Psoas muscle (tissue), 8 donors: ENCODE measurements around the gene PIP5K1B. TPM values are rescaled to one million over a fixed set of nuclear protein-coding genes. Genes with fewer than 3 reads are reported as not detected.

Experiments
- ATAC-seq, 4 donors: fragments of 200-7000 bp; cut with Tn5 transposase; one replicate each; pipeline ENCODE4 v1.9.1; 2020; ENCODE audit warnings: moderate library complexity in 3 of 4, mild to moderate bottlenecking in 2 of 4
- DNase-seq, 2 donors: peaks; one replicate each; pipeline ENCODE4 v3.0.0-alpha.2; 2020
- H3K27ac ChIP-seq: fragments of 200-600 bp; one replicate; pipeline ENCODE4 v1.8.0; 2022
- H3K27me3 ChIP-seq, 3 donors: fragments of 200-600 bp in 1 of 3; one replicate each; pipeline versions ENCODE4 v1.6.1 to v1.8.0; 2013 to 2022; ENCODE audit warnings: low read length in 2 of 3, mild to moderate bottlenecking in 2 of 3, moderate library complexity in 1 of 3; ENCODE audit not compliant: insufficient read depth in 3 of 3
- H3K36me3 ChIP-seq, 2 donors: fragments of 200-600 bp in 1 of 2; one replicate each; pipeline versions ENCODE4 v1.6.1 to v1.8.0; 2013 to 2022; ENCODE audit warnings: low read depth in 1 of 2, mild to moderate bottlenecking in 1 of 2, moderate library complexity in 1 of 2; ENCODE audit not compliant: insufficient read depth in 1 of 2
- H3K4me1 ChIP-seq: fragments of 200-600 bp; one replicate; pipeline ENCODE4 v1.8.0; 2022
- H3K4me3 ChIP-seq: fragments of 200-600 bp; one replicate; pipeline ENCODE4 v1.8.0; 2022; ENCODE audit warnings: mild to moderate bottlenecking
- H3K9me3 ChIP-seq: fragments of 200-600 bp; one replicate; pipeline ENCODE4 v1.8.0; 2022
- CTCF ChIP-seq: fragments of 200-600 bp; IDR thresholded peaks from one replicate; pipeline ENCODE4 v1.8.0; 2022; ENCODE audit warnings: antibody characterized with exemption
- WGBS, 3 donors: extraction: QIAGEN DNeasy Blood & Tissue Kit; methylation state at CpG; one replicate each; pipeline versions ENCODE4 v1.1.6 to v1.1.7; 2013; 5-methylcytosine and 5-hydroxymethylcytosine counted together
- intact Hi-C, 2 donors: fragments of 100-400 bp; cut with DNase I; formaldehyde crosslinking; loops; one replicate each; pipeline versions ENCODE4 v1.11.0 to v1.14.2; 2022
- polyA plus RNA-seq, 3 donors: library from polyadenylated mRNA; stranded (reverse); fragments of 200-250 nt; gene quantifications; one replicate each; pipeline ENCODE4 v1.2.3, GENCODE V29; 2013
- total RNA-seq, 4 donors: library from RNA; stranded (reverse); fragmentation: NEBNext Ultra II Directional in 2 of 4; extraction: Animal tissue kit (Norgen Biotek cat#: 25700) in 2 of 4; gene quantifications; one replicate each; pipeline versions ENCODE4 v1.2.1 to v1.2.4, GENCODE V29; 2021 to 2023
- donor health status: healthy with polysubstance abuse.
- donor health status: DM: no; HTN: no; CAD: no; lungs with moderate emphysema.
- donor health status: Bipolar disorder and iron deficiency.
- donor health status: healthy.
- donor health status: DM: yes; HTN: yes; CAD: no.
- donor health status: DM: no; HTN: no; CAD: no.
- donor health status: DM: no; HTN: no; CAD: no.
- donor health status: DM: yes; HTN: yes; CAD: no.

Gene PIP5K1B
- total and polyA plus RNA-seq, 7 donors = 0.48 to 2.5 (median 1.7) TPM

DNA sequence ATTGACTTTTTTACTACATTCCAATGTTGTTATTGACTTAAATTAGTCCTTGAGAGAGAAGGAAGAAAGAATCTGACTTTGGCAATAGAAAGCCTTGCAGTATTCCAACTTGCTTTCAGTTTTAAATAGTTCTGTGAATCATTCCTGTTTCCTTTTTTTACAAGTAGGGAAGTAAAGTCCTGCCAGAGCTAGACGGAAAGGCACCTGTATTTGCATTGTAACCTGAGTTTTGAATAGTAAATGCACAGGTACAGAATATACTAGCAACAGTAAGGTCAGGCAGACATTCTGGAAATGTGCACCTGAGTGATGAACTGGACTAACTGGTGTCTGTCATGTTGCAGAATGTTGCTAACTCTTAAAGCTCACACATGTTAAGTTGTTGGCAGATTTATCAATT, 208.0 kb downstream of the PIP5K1B start:
- Histone ChIP-seq H3K36me3 (no peaks in the 10 kb centered on the region), H3K4me3 (no peak overlapping the region), H3K4me1 (no peaks in the 10 kb centered on the region), H3K9me3 (no peaks in the 10 kb centered on the region), H3K27me3 (no peaks in the 10 kb centered on the region), H3K27ac (no peak overlapping the region)
- WGBS, 3 donors = 9 to 55% (median 26%) methylated on average over 1 of the region's 1 CpG
- intact Hi-C loops = no loop called here
- no peak for TF ChIP-seq CTCF
- ATAC-seq = no peak
- no peak for DNase-seq

- WGBS, 3 donors = 32 to 61% (median 44%) methylated on average over 2 of the region's 2 CpGs
- intact Hi-C loops = no loop called here
- no peak for TF ChIP-seq CTCF
Measured at GRCh38 chr9:68914751-68915150, 209.7 kb downstream of the PIP5K1B start.

GRCh38 chr9:68919661-68920060, 214.6 kb downstream of the PIP5K1B start:
- no peak for TF ChIP-seq CTCF
- intact Hi-C loops = no loop called here
- no peak for DNase-seq
- no peak overlapping the region for H3K4me3 ChIP-seq
- no peaks in the 10 kb centered on the region for H3K4me1 ChIP-seq
- no peak overlapping the region for H3K27ac ChIP-seq
- no peak for ATAC-seq
- no peaks in the 10 kb centered on the region for H3K36me3 ChIP-seq
- H3K9me3 ChIP-seq = no peaks in the 10 kb centered on the region
- no peaks in the 10 kb centered on the region for H3K27me3 ChIP-seq
- WGBS, 3 donors = 70 to 74% (median 72%) methylated on average over 2 of the region's 2 CpGs

More at GRCh38 chr9:68914751-68915150, 209.7 kb downstream of the PIP5K1B start:
- Histone ChIP-seq H3K4me3 (no peak overlapping the region), H3K36me3 (no peaks in the 10 kb centered on the region), H3K4me1 (no peaks in the 10 kb centered on the region), H3K27ac (no peak overlapping the region), H3K9me3 (no peaks in the 10 kb centered on the region), H3K27me3 (no peaks in the 10 kb centered on the region)
- no peak for DNase-seq
- ATAC-seq = no peak

DNA sequence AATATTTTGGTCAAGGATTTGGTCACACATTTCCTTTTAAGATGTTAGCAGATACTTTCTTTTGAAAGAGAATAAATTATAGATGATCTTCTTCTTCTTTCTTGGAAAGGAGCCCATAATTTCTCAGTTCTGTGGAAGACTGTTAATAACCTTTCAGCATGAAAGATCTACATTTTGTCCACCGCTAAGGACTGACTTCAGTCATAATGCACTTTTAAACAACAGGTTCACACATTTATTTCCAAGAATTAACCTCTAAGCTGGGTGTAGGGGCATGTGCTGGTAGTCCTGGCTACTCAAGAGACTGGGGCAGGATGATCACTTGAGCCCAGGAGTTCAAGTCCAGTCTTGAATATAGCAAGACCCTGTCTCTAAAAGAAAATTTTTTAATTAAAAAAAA, 215.9 kb downstream of the PIP5K1B start:
- intact Hi-C loops = no loop called here

More for the DNA sequence above, 215.9 kb downstream of the PIP5K1B start:
- Histone ChIP-seq H3K27ac (no peak overlapping the region), H3K4me1 (no peaks in the 10 kb centered on the region), H3K4me3 (no peak overlapping the region), H3K36me3 (no peaks in the 10 kb centered on the region), H3K27me3 (no peaks in the 10 kb centered on the region), H3K9me3 (no peaks in the 10 kb centered on the region)
- DNase-seq (no peak), ATAC-seq (no peak)
- 88 to 97% (median 90%) methylated on average over 1 of the region's 1 CpG for WGBS, 3 donors
- TF ChIP-seq CTCF = no peak
